HFFc6 (cell line): Measurements from ENCODE around the gene ERCC3. TPM values are rescaled to one million over a fixed set of nuclear protein-coding genes. Genes with fewer than 3 reads are reported as not detected.
A peak's percentile ranks its signal among the peaks of the same experiment; 100 is the strongest.
"Not testable (repeated sequence)": the region's sequence is repeated elsewhere in the genome, so short reads cannot be mapped to it uniquely, and the experiment has no call there.

Experiments
- DNase-seq: peaks from one replicate; pipeline ENCODE4 v3.0.0-alpha.2; 2018
- H3K27ac Mint-ChIP-seq: 2 replicates; pipeline ENCODE4 v1.8.0; 2020; ENCODE audit warnings: mild to moderate bottlenecking, mixed read lengths
- H3K27me3 Mint-ChIP-seq: 2 replicates; pipeline ENCODE4 v1.8.0; 2021; ENCODE audit warnings: mild to moderate bottlenecking, moderate library complexity, mixed read lengths; ENCODE audit not compliant: insufficient read depth
- H3K36me3 Mint-ChIP-seq: 2 replicates; pipeline ENCODE4 v1.8.0; 2021; ENCODE audit warnings: low read depth, mixed read lengths
- H3K4me1 Mint-ChIP-seq: 2 replicates; pipeline ENCODE4 v1.8.0; 2020; ENCODE audit warnings: low read depth, mixed read lengths
- H3K4me3 Mint-ChIP-seq: 2 replicates; pipeline ENCODE4 v1.8.0; 2020; ENCODE audit warnings: mild to moderate bottlenecking, moderate library complexity, mixed read lengths
- H3K9me3 Mint-ChIP-seq: 2 replicates; pipeline ENCODE4 v1.8.0; 2020; ENCODE audit warnings: mild to moderate bottlenecking, mixed read lengths
- CTCF ChIP-seq: fragments of 200-600 bp; sonication (generic); IDR thresholded peaks from 2 replicates; pipeline ENCODE4 v1.5.0; 2021; ENCODE audit warnings: antibody characterized with exemption, mild to moderate bottlenecking
- total RNA-seq, 6 experiments: library from RNA; stranded (reverse); fragmentation: NEBNext Ultra II Directional; extraction: Animal tissue kit (Norgen Biotek cat#: 25700); gene quantifications; 2 replicates in 1 of 6; 3 replicates in 5 of 6; pipeline ENCODE4 v1.2.3, GENCODE V29; 2021

Gene ERCC3
- total RNA-seq, 6 experiments from 2014 or later: 33.0 to 38.5 (median 36.3) TPM

DNA sequence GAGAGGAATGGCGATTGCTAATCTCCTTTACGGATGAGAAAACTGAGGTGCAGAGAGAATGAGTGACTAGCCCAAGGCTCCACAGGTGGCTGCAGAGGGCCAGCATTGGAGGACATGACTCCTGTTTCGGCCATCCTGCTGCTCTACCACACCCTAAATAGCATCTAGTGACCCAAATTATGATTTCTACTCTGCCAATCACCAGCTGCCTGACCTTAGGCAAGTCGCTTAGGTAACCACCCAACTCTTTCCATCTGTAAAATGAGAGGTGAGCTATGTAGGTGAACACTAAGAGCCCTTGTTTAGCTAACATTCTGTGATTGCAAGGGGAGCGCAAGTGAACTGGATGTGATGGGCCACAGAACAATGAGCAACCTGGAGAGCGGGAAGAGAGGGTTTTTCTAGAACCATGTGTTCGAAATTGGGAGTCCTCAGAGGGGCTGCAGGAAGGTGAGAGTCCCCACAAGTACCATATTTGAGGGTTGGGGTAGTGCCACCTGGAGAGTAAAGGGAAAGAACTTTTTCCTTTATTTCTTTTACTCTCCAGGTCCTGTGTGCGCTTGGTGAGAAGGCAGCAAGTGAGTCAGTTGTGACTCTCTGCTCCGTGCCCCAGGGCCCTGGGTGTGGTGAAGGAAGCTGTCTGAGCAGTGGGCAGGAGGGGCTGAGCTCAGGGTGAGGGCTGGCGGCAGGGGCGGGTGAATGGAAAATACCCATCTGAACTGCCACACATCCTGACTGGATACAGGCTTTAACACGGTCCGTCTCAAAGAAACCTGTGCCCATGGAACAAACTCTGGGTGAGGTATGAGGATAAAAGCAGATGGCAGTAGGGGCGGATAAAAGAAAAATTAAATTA lies 76.2 kb downstream of the ERCC3 start:
- Mint-ChIP-seq H3K27me3 (peaks cover 13% of the 10 kb centered on the region), H3K27ac (peak overlapping the region; percentile 67), H3K36me3 (peaks cover 9% of the 10 kb centered on the region; the same call in 1 of the 2 replicates), H3K4me1 (peaks cover 36% of the 10 kb centered on the region), H3K9me3 (peaks cover 17% of the 10 kb centered on the region), H3K4me3 (peak overlapping the region; percentile 75)
- DNase-seq: peak; percentile 59
- no peak for TF ChIP-seq CTCF

GRCh38 chr2:127216593-127216992 lies 77.4 kb downstream of the ERCC3 start:
- Mint-ChIP-seq H3K4me1 (peaks cover 36% of the 10 kb centered on the region), H3K27me3 (peaks cover 20% of the 10 kb centered on the region)
- no peak for TF ChIP-seq CTCF

GRCh38 chr2:127216095-127216494 lies 77.8 kb downstream of the ERCC3 start:
- DNase-seq: no peak

More at GRCh38 chr2:127216593-127216992, 77.4 kb downstream of the ERCC3 start:
- DNase-seq: no peak
- peaks cover 13% of the 10 kb centered on the region; the same call in 1 of the 2 replicates for H3K36me3 Mint-ChIP-seq
- no peak overlapping the region for H3K4me3 Mint-ChIP-seq
- peaks cover 18% of the 10 kb centered on the region for H3K9me3 Mint-ChIP-seq
- H3K27ac Mint-ChIP-seq: no peak overlapping the region

DNA sequence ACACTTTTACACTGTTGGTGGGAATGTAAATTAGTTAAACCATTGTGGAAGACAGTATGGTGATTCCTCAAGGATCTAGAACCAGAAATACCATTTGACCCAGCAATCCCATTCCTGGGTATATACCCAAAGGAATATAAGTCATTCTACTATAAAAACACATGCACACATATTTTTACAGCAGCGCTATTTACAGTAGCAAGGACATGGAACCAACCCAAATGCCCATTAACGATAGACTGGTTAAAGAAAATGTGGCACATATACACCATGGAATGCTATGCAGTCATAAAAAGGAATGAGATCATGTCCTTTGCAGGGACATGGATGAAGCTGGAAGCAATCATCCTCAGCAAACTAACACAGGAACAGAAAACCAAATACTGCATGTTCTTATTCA lies 79.7 kb downstream of the ERCC3 start:
- Mint-ChIP-seq H3K4me1 (peaks cover 26% of the 10 kb centered on the region), H3K9me3 (peaks cover 18% of the 10 kb centered on the region), H3K27me3 (peaks cover 20% of the 10 kb centered on the region), H3K36me3 (peaks cover 13% of the 10 kb centered on the region; the same call in 1 of the 2 replicates)
- H3K27ac Mint-ChIP-seq, H3K4me3 Mint-ChIP-seq: not testable (repeated sequence)
- DNase-seq: peak; percentile 41

More at GRCh38 chr2:127216095-127216494, 77.8 kb downstream of the ERCC3 start:
- peaks cover 20% of the 10 kb centered on the region for H3K27me3 Mint-ChIP-seq
- peaks cover 13% of the 10 kb centered on the region; the same call in 1 of the 2 replicates for H3K36me3 Mint-ChIP-seq
- H3K9me3 Mint-ChIP-seq: peaks cover 18% of the 10 kb centered on the region
- no peak overlapping the region for H3K4me3 Mint-ChIP-seq
- H3K27ac Mint-ChIP-seq: no peak overlapping the region
- TF ChIP-seq CTCF: no peak
- peaks cover 36% of the 10 kb centered on the region for H3K4me1 Mint-ChIP-seq

DNA sequence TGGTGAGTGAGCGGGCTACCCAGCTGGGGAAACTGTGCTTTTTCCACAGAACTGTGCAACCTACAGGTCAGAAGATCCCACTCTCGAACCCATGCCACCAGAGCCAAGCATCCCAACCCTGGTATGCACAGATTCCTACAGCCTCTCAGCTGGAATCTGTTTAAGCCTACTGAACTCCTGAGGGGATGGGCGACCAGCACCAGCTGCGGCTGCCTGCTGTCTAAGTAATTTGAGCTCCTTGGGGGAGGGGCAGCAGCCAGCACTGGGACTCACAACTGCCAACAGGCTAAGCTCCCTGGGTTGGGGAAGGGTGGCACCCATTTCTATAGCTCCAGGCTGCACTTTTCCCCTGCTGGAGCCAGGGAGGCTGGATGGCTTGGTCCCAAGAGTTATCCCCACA lies 85.6 kb downstream of the ERCC3 start:
- H3K27ac Mint-ChIP-seq: no peak overlapping the region
- H3K4me3 Mint-ChIP-seq: no peak overlapping the region
- H3K4me1 Mint-ChIP-seq: no peaks in the 10 kb centered on the region
- peaks cover 7% of the 10 kb centered on the region for H3K9me3 Mint-ChIP-seq
- peaks cover 5% of the 10 kb centered on the region; the same call in 1 of the 2 replicates for H3K36me3 Mint-ChIP-seq
- no peak for DNase-seq
- TF ChIP-seq CTCF: no peak
- peaks cover 22% of the 10 kb centered on the region for H3K27me3 Mint-ChIP-seq

Other genes with a start within 250 kb of the ERCC3 start
- 10 to 100 TPM; 22.6 to 26.1 (median 23.5) TPM for gene BIN1, start 187.0 kb downstream of the ERCC3 start, total RNA-seq
- under 1 TPM; 0.09 to 0.17 (median 0.13) TPM for gene CYP27C1, start 73.8 kb downstream of the ERCC3 start, total RNA-seq
- gene MAP3K2, start 93.8 kb upstream of the ERCC3 start, total RNA-seq: 10 to 100 TPM; 38.5 to 44.2 (median 40.1) TPM
- gene PROC, start 124.3 kb upstream of the ERCC3 start, total RNA-seq: not detected
- gene IWS1, start 232.3 kb upstream of the ERCC3 start, total RNA-seq: 10 to 100 TPM; 34.7 to 44.6 (median 38.3) TPM
- 1 to 10 TPM in 2 of 6 experiments, under 1 TPM in 4; 0.74 to 1.3 (median 0.98) TPM for gene MYO7B, start 241.5 kb upstream of the ERCC3 start, total RNA-seq